ENCODE results near the gene PTK6.
"Not testable (repeated sequence)": the region's sequence is repeated elsewhere in the genome, so short reads cannot be mapped to it uniquely, and the experiment has no call there.

PTK6 gene

DNA sequence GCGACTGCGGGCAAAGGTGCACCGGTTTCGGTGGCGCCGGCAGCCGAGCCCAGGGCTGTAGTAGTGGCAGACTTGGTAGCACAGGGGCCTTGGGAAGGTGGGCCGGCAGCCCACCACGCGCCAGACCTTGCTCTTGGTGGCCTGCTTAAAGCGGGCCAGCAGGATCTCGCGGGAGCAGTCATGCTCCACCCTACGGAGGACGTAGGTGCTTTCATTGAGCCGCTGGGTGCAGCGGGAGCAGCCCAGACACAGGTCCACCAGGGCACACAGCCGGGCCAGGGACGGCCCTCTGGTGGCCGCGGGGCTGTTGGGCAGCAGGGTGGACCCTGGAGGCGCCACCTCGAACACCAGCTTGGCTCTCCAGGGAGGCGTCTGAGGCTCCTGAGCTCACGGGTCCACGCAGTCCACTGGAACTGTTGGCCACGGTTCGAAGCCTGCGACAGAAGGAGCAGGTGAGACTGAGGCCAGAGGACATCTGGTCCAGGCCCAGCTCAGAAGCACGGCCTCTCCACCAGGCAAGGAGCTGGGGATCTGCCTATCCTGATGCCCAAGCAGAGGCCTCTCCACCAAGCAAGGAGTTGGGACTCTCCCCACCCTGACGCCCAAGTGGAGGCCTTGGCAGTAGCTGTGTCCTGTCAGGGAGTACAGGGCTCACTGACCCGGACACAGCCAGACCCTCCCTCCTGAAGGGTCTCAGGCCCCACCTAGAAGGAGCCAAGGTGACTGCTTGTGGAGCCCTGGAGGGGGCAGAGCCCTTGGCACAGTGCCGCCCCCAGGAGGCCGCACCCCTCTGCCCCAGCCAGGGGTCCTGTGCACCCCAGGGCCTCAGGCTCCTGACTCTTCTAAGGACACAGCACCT lies 35.8 kb upstream of the PTK6 start:
- Mint-ChIP-seq H3K9me3 (no peaks in the 10 kb centered on the region), H3K36me3 (ENCODE audit: low read depth) (no peaks in the 10 kb centered on the region), H3K27ac (no peak overlapping the region), H3K4me1 (ENCODE audit: low read depth) (peaks cover 16% of the 10 kb centered on the region), H3K27me3 (peaks cover 9% of the 10 kb centered on the region), H3K4me3 (peak overlapping the region; percentile 69)
- no peak for DNase-seq

DNA sequence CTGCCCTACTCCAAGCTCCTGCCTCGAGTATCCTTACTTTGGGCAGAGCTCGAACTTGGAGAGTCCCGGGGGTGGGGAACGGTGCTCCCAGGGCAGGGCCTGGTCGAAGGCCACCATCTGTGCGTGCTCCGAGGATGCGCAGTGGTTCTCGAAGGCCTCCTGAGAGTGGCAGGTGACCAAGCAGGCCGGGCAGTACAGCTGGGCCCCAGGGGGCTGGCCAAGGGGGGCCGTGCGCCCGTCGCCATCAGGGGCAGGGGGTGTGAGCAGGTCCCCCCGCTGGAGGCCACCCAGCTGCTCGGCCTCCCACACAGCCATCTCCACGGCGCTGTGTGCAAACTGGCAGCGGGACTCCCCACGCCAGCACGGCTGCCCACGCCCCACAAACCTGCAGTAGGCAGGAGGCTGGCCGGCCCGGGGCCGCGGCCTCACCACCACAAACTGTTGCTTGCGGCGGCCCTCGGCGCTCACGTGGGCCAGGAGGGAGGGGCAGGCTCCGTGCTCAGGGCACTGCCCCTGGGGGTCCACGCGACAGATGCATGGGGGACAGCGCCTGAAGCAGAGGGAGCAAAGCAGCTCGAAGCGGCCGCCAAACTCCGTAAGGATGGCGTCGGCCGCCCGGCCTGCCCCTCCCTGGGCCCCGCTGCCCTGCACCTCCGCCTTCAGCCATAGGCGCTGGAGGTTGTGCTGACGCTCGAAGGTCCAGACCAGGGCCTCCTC lies 35.1 kb upstream of the PTK6 start:
- H3K9me3 Mint-ChIP-seq = no peaks in the 10 kb centered on the region
- peaks cover 24% of the 10 kb centered on the region for H3K4me1 Mint-ChIP-seq (ENCODE audit: low read depth)
- peaks cover 4% of the 10 kb centered on the region for H3K36me3 Mint-ChIP-seq (ENCODE audit: low read depth)
- H3K4me3 Mint-ChIP-seq = no peak overlapping the region
- H3K27me3 Mint-ChIP-seq = peaks cover 9% of the 10 kb centered on the region
- no peak for DNase-seq
- H3K27ac Mint-ChIP-seq = no peak overlapping the region

- H3K27ac Mint-ChIP-seq; H3K9me3 Mint-ChIP-seq; H3K36me3 Mint-ChIP-seq (ENCODE audit: low read depth); DNase-seq; H3K4me3 Mint-ChIP-seq; H3K27me3 Mint-ChIP-seq: not testable (repeated sequence)
- peaks cover 25% of the 10 kb centered on the region for H3K4me1 Mint-ChIP-seq (ENCODE audit: low read depth)
Observed at GRCh38 chr20:63571087-63571478, 33.9 kb upstream of the PTK6 start.

GRCh38 chr20:63570281-63571086 lies 33.3 kb upstream of the PTK6 start:
- Mint-ChIP-seq H3K4me3 (no peak overlapping the region), H3K36me3 (ENCODE audit: low read depth) (peaks cover 9% of the 10 kb centered on the region), H3K27me3 (peaks cover 3% of the 10 kb centered on the region), H3K4me1 (ENCODE audit: low read depth) (peaks cover 25% of the 10 kb centered on the region), H3K9me3 (no peaks in the 10 kb centered on the region), H3K27ac (no peak overlapping the region)
- DNase-seq = no peak

DNA sequence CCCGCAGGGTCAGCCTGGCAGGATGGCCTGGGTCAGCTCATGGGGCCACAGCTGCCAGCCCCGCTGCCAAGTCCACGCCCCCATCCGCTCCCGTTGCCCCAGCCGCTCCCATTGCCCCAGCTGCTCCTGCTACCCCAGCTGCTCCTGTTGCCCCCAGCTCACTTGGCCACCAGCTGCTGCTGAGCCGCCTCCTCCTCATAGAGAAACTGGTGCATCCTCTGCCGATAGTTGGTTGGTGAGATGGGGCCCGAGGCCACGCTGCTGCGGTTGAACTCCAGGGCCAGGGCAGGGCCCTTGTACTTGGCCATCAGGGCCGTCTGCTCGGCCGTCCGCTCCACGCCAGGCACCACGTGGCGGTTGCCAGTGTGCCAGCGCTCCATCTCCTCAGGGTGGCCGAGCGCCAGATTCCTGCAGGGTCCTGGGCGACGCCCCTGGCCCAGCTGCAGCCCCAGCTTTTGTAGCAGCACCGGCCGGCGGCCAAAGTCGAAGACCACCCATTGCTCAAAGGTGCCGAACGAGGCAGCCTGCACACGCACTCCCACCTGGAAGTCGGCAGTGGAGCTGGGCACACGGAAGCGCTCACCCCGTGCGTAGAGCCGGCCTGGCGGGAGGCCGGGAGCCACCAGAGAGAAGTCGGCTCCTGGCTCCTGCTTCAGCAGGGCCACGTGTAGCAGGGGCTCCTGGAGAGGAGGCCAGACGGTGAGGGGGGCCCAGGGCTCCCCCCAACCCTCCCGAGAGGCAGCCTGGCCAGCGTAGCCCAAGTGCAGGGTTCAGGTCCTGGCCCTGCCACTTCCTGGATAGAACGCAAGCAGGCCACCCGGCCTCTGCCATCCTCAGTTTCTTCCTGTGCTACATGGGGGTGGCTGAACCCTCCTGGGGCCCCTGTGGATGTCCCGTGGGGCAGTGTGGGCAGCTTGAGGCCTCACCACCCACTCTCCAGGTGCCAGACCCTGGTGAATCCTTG lies 32.1 kb upstream of the PTK6 start:
- Mint-ChIP-seq H3K36me3 (ENCODE audit: low read depth) (peaks cover 10% of the 10 kb centered on the region), H3K27me3 (peaks cover 3% of the 10 kb centered on the region), H3K4me3 (no peak overlapping the region), H3K9me3 (no peaks in the 10 kb centered on the region), H3K4me1 (ENCODE audit: low read depth) (peaks cover 25% of the 10 kb centered on the region), H3K27ac (no peak overlapping the region)
- DNase-seq = no peak

DNA sequence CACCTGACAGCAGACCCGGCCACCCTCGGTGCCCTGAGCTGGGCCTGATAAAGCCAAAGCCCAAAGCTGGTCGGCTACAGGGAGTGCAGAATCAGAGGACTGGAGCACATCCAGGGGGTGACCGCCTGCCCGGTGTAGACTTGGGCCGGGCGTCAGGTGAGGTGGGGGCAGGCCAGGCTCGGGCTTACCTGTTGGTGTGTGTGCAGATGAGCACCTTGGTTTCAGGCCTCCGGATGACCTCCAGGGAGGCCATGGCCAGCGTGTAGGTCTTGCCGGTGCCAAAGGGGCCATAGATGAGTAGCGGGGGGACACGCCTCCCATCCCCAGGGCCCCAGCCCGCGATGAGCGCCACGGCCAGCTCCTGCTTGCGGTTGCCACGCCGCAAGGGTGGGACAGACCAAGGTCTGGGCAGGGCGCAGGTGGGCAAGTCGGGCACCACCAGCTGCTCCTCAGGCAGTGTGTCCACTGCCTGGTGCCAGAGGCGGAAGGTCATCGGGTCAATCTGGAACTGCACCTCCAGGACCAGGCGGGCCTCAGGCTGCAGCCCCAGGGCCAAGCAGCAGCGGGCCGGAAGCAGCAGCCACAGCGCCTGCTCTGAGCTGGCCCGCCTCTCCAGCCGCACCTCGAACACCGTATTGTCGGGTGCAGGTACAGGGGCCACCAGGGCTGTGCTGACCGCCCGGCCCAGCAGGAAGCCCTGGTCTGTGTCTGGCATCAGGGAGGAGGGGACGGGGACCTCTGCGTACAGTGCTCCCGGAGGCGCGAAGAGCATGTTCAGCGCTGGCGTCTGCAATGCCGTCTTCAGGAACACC lies 31.2 kb upstream of the PTK6 start:
- Mint-ChIP-seq H3K27me3 (peaks cover 3% of the 10 kb centered on the region), H3K36me3 (ENCODE audit: low read depth) (peaks cover 12% of the 10 kb centered on the region), H3K4me3 (peak overlapping the region; percentile 44), H3K9me3 (no peaks in the 10 kb centered on the region), H3K4me1 (ENCODE audit: low read depth) (peaks cover 25% of the 10 kb centered on the region), H3K27ac (peak overlapping the region; percentile 61)
- DNase-seq = no peak

- H3K27ac Mint-ChIP-seq = peak overlapping the region; percentile 61
- H3K36me3 Mint-ChIP-seq (ENCODE audit: low read depth) = peaks cover 12% of the 10 kb centered on the region
- H3K27me3 Mint-ChIP-seq = peaks cover 3% of the 10 kb centered on the region
- peaks cover 25% of the 10 kb centered on the region for H3K4me1 Mint-ChIP-seq (ENCODE audit: low read depth)
- peak overlapping the region; percentile 44 for H3K4me3 Mint-ChIP-seq
- H3K9me3 Mint-ChIP-seq = no peaks in the 10 kb centered on the region
- DNase-seq = peak; percentile 72
Observed at GRCh38 chr20:63567386-63568169, 30.4 kb upstream of the PTK6 start.

- Mint-ChIP-seq H3K4me3 (no peak overlapping the region), H3K4me1 (ENCODE audit: low read depth) (peaks cover 25% of the 10 kb centered on the region), H3K36me3 (ENCODE audit: low read depth) (peaks cover 12% of the 10 kb centered on the region), H3K27ac (no peak overlapping the region), H3K27me3 (peaks cover 3% of the 10 kb centered on the region), H3K9me3 (no peaks in the 10 kb centered on the region)
- no peak for DNase-seq
Observed at GRCh38 chr20:63567136-63567385, 29.9 kb upstream of the PTK6 start.

GRCh38 chr20:63566395-63567135 lies 29.4 kb upstream of the PTK6 start:
- Mint-ChIP-seq H3K36me3 (ENCODE audit: low read depth) (peaks cover 12% of the 10 kb centered on the region), H3K9me3 (no peaks in the 10 kb centered on the region), H3K27ac (no peak overlapping the region), H3K4me1 (ENCODE audit: low read depth) (peaks cover 25% of the 10 kb centered on the region), H3K4me3 (no peak overlapping the region), H3K27me3 (peaks cover 3% of the 10 kb centered on the region)
- DNase-seq = no peak

GRCh38 chr20:63565699-63566335 lies 28.6 kb upstream of the PTK6 start:
- Mint-ChIP-seq H3K4me1 (ENCODE audit: low read depth) (peaks cover 25% of the 10 kb centered on the region), H3K4me3 (no peak overlapping the region), H3K9me3 (no peaks in the 10 kb centered on the region), H3K36me3 (ENCODE audit: low read depth) (peaks cover 15% of the 10 kb centered on the region), H3K27ac (no peak overlapping the region), H3K27me3 (peaks cover 3% of the 10 kb centered on the region)
- DNase-seq = no peak

- Mint-ChIP-seq H3K27me3 (peaks cover 3% of the 10 kb centered on the region), H3K4me1 (ENCODE audit: low read depth) (peaks cover 28% of the 10 kb centered on the region), H3K27ac (no peak overlapping the region), H3K4me3 (no peak overlapping the region), H3K36me3 (ENCODE audit: low read depth) (peaks cover 20% of the 10 kb centered on the region), H3K9me3 (no peaks in the 10 kb centered on the region)
- no peak for DNase-seq
Observed at GRCh38 chr20:63565021-63565698, 28.0 kb upstream of the PTK6 start.

Data from activated T-cell treated with anti-CD3 and anti-CD28 coated beads, Interleukin-2, amount 50 U/mL, for 24 hours (primary cell).